ENCODE results near the gene CCNF.

The CCNF gene

GRCh38 chr16:2485811-2486507 is 56.7 kb downstream of the CCNF start:
- DNase-seq (ENCODE audit: low spot score) = no peak

DNA sequence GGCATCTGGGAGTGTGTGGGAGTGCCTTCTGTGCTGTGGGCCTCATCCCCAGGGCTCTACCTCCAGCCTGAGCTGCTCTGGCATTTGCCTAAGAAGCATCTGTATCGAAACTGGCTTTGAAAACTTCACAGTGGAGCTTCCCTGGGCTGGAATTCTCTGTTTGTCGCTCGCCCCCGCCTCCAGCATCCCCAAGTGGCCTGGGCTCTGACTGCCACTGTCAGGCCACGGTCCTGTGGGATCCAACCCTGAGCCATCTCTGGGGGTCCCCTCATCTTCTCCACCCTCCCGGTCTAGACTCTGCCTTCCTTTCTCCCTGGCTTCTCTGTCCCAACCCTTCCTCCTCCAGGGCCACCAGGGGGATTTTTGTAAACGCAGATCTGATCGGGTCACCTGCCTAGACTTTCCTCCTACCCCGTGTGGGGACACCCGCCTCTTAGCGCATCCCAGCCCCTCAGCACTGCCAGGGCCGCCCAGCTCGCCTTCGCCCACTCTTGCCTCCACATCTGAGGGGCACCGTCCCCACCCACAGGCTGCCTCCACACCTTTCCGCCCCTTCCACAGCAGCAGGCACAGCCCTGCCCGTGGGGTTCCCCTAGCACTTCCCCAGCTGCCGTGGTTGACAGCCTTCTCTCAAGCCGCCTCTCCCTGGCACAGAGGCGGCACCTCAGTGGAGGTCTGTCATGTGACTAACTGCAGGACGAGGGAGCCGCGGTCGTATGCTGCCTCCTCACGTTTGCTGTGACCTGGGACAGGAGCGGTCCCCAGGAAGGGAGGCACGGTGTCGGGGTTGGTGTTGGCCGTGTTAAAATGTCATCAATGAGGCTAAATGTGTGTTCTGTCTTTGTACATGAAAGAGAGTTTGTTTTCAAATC is 57.6 kb downstream of the CCNF start:
- DNase-seq (ENCODE audit: low spot score) = peak; percentile 50

DNA sequence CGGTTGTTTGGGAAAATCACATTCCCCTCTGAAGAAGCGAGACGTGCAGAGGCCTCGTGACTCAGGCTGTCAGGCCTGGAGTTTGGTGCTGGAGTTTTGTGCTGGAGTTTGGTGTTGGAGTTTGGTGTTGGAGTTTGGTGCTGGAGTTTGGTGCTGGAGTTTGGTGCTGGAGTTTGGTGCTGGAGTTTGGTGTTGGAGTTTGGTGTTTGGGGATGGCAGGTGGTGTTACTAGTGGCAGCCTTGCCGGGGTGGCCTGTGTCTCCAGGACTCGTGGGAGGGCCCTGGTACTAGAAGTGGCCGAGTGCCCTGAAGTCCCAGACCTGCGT is 58.2 kb downstream of the CCNF start:
- DNase-seq (ENCODE audit: low spot score) = no peak

DNA sequence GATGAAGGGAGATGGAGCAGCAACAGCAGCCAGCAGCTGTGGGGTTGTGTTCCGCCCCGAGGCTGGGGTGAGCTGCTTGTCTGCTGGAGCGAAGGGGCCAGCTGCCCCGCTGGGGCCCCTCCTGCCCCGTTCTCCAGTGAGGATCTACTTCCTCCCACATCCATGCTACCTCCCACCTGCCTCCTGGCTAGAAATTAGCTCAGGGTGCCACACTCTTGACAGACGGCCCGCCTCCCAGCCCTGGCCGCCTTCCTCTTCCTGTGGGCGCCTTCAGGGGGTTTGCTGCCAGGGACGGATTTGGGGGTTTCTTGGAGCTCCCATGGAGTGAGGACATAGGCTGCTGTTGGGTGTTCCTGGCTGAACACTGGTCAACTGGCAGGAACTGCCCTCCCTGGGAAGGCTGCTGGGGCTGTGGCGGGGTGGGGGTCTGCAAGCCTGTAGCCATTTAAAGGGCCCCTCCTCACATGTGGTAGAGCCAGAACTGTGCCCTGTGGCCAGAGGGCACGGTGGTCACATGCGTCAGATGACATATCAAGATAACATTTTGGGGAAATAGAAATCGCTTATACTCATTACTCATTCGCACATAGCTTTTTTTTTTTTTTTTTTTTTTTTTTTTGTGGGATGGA is 58.8 kb downstream of the CCNF start:
- DNase-seq (ENCODE audit: low spot score) = no peak

GRCh38 chr16:2489581-2489980 is 60.3 kb downstream of the CCNF start:
- DNase-seq (ENCODE audit: low spot score) = no peak

GRCh38 chr16:2490190-2491105 is 61.2 kb downstream of the CCNF start:
- DNase-seq (ENCODE audit: low spot score) = no peak

- DNase-seq (ENCODE audit: low spot score) = no peak
Observed at GRCh38 chr16:2492292-2492691, 63.0 kb downstream of the CCNF start.

- no peak for DNase-seq (ENCODE audit: low spot score)
Observed at GRCh38 chr16:2493605-2494004, 64.4 kb downstream of the CCNF start.

GRCh38 chr16:2494616-2495015 is 65.4 kb downstream of the CCNF start:
- DNase-seq (ENCODE audit: low spot score) = no peak

DNA sequence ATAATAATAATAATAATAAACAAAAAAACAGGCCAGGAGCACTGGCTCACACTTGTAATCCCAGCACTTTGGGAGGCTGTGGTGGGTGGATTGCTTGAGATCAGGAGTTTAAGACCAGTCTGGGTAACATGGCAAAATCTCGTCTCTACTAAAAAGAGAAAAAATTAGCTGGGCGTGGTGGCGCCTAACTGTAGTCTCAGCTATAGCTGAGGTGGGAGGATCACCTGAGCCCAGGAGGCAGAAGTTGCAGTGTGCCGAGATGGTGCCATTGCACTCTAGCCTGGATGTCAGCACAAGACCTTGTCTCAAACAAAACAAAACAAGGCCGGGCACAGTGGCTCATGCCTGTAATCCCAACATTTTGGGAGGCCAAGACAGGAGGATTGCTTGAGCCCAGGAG is 65.8 kb downstream of the CCNF start:
- DNase-seq (ENCODE audit: low spot score) = no peak

- no peak for DNase-seq (ENCODE audit: low spot score)
Observed at GRCh38 chr16:2496223-2497115, 67.2 kb downstream of the CCNF start.

GRCh38 chr16:2497116-2497630 is 67.9 kb downstream of the CCNF start:
- DNase-seq (ENCODE audit: low spot score) = no peak

DNA sequence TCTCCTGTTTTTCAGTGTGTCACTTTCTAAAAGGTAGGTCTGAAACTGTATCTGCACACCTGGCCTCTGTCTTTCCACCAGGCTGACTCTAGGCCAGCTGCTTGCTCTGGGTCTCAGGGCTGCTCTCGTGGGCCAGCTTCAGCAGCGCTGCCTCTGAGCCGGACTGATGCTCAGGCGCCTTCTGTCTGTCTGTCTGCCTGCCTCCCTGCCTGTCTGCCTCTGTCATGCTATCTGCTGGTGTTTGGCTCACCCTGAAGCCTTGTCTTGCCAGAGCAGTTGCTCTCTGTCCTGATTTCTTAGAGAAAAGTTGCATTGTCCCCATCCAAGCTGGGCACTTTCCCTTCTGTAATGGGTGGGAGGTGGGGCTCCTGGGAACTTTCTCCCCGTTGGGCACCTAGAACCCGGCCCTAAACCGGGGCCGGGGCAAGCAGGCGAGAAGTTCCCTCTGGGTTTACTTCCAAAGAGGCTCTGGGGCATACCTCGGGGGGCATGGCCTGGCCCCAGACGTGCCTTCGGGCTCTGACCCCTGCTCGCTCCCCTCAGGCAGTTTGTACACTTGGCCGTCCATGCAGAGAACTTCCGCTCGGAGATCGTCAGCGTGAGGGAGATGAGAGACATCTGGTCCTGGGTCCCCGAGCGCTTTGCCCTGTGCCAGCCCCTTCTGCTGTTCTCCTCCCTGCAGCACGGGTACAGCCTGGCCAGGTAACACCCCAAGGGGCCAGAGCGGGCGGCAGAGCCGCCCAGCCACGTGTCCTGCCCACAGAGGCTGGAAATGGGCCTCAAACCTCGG is 68.6 kb downstream of the CCNF start:
- DNase-seq (ENCODE audit: low spot score) = no peak

DNA sequence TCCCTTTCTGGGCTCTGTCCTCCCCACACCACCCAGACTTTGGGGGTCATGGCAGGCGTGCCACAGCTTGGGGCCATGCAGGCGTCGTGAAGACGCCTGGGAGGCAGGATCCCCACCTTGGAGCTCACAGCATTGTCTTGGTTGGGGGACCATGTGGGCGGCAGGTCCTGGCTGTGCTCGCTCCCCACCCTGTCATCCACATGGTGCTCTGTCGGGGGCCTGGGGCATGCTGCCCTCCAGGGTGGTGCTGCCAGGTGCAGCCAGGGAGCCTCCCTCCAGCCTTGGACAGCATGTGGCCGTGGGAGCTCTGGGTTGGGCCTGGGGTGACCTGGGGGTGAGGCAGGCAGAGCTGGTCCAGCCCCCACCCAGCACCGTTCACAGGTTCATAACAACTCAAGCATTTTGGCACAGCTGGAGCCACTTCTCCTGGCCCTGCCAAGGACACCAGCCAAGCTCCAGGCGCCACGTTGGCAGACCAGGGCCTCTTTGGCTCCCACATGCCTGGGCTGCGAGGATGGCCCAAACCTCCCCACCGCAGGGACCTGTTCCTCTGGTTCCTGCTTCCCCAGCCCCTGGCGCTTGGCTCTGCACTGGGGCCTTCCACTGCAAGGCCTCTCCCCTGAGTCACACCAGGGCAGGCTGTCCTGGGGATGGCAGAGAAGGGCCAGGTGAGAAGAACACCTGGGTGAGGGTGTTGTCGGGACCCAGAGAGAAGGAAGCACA is 69.4 kb downstream of the CCNF start:
- DNase-seq (ENCODE audit: low spot score) = no peak

GRCh38 chr16:2499454-2499853 is 70.2 kb downstream of the CCNF start:
- DNase-seq (ENCODE audit: low spot score) = no peak

DNA sequence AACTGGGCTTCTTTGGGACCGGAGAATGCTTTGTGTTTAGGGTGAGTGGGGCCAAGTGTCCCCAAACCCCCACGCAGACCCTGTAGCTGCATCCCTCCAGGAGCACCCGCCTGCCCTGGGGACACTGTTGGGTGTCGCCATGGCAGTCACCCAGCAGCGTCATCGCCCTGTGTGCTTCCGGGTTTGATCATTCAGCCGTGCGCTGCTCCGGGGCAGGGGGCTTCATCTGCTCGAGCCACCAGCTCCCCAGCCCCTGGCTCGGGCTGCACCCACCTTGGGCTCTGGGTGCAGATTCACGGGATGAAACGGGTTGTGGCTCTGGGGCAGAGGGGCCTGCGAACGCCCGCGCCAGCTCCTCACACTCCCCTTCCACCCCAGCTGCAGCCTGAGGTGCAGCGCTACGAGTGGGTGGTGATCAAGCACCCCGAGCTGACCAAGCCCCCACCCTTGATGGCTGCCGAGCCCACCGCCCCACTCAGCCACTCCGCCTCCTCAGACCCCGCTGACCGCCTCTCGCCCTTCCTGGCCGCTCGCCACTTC is 70.7 kb downstream of the CCNF start:
- DNase-seq (ENCODE audit: low spot score) = no peak

GRCh38 chr16:2500430-2500917 is 71.2 kb downstream of the CCNF start:
- DNase-seq (ENCODE audit: low spot score) = no peak

DNA sequence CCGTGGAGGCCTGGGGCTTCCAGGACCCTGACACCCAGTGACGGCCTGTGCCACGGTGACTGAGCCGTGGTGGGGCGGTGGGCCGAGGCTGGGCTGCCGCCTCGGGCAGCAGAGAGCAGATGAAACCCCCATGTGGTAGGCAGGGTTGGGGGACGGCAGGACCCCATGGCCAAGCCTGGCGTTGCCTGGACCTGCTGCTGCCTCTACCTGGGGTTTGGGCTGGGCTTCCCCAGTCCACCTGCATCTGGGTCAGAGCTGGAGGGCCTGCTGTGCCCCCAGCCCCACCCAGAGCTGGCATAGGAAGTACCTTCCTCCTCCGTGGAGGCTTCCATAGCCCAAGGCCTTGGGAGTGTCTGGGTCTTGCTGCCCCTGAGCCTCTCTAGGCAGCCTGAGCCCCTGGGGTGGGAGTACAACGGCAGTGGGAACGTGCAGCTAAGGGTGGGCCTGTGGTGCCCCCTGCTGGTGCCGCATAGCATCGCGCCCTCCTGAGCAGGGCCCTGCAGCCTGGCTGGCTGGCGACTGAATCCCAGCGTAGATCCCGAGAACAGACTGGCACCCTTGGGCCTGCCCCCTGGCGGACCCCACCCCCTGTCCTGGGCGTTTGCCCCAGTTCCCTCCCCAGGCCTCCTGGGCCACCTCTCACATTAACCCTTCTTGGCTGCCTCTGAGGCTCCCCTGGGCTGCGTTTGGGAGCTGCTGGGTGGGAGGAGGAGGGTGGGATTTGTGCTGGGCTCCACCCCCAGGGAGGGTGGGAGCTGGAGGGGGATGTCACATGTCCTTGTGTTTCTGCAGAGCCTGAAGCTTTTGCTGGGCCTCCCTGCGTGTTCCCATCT is 71.9 kb downstream of the CCNF start:
- DNase-seq (ENCODE audit: low spot score) = peak; percentile 91
